Stimulated activated CD8-positive, alpha-beta memory T cell treated with anti-CD3 and anti-CD28 coated beads, Interleukin-12 subunit alpha, Interleukin-12 subunit beta, amount 100 ng/mL, for 24 hours (primary cell): ENCODE measurements around the gene YOD1.

Experiments used
- DNase-seq: peaks from one replicate; pipeline ENCODE4 v3.0.0-alpha.2; 2020; ENCODE audit errors: extremely low read depth

YOD1 gene

GRCh38 chr1:207009182-207009850 lies 41.7 kb downstream of the YOD1 start:
- no peak for DNase-seq

- DNase-seq: no peak
Observed at GRCh38 chr1:207007352-207008033, 43.5 kb downstream of the YOD1 start.

- no peak for DNase-seq
Observed at GRCh38 chr1:207006914-207007313, 44.1 kb downstream of the YOD1 start.

GRCh38 chr1:207006083-207006482 lies 44.9 kb downstream of the YOD1 start:
- no peak for DNase-seq

- no peak for DNase-seq
Observed at GRCh38 chr1:207004931-207005830, 45.8 kb downstream of the YOD1 start.

- DNase-seq: no peak
Observed at GRCh38 chr1:207003210-207003609, 47.8 kb downstream of the YOD1 start.

- DNase-seq: no peak
Observed at GRCh38 chr1:207002724-207003146, 48.3 kb downstream of the YOD1 start.

- no peak for DNase-seq
Observed at GRCh38 chr1:207001492-207002245, 49.3 kb downstream of the YOD1 start.

GRCh38 chr1:207000651-207001291 lies 50.2 kb downstream of the YOD1 start:
- no peak for DNase-seq

GRCh38 chr1:206998816-206999215 lies 52.2 kb downstream of the YOD1 start:
- DNase-seq: no peak
